ENCODE results near the gene KRT14.
"Not testable (repeated sequence)": the region's sequence is repeated elsewhere in the genome, so short reads cannot be mapped to it uniquely, and the experiment has no call there.

GRCh38 chr17:41582061-41582968 lies 4.4 kb downstream of the KRT14 start:
- TF ChIP-seq CTCF (conservative IDR thresholded peaks at IDR 0.05 in 1 of 2, IDR thresholded peaks at IDR 0.05 in 1 of 2; ENCODE audit: low read depth in 1 of 2, low read length in 2 of 2); EZH2 (IDR thresholded peaks at IDR 0.05; ENCODE audit: low read length, missing control alignments): not testable (repeated sequence)

Measured in fibroblast of lung (primary cell).